Body of pancreas (tissue), 4 donors: Measurements from ENCODE around the gene ARHGAP32. TPM values are rescaled to one million over a fixed set of nuclear protein-coding genes. Genes with fewer than 3 reads are reported as not detected.

Source experiments
- ATAC-seq: fragments of 150-250 bp; one replicate; pipeline ENCODE4 v1.9.1; 2016
- DNase-seq, 4 donors: peaks; one replicate each; pipeline ENCODE4 v3.0.0-alpha.2; 2019
- H3K27ac ChIP-seq, 4 donors: fragments of 200-600 bp; sonication (generic); 1 replicate in 3 of 4; 2 replicates in 1 of 4; pipeline versions ENCODE4 v1.5.1 to v1.6.1; 2016 to 2019; ENCODE audit warnings: mild to moderate bottlenecking in 1 of 4, mixed read lengths in 1 of 4, moderate library complexity in 1 of 4
- H3K27me3 ChIP-seq, 2 donors: fragments of 200-600 bp; sonication (generic); one replicate each; pipeline ENCODE4 v1.6.0; 2016; ENCODE audit warnings: mild to moderate bottlenecking in 1 of 2
- H3K36me3 ChIP-seq, 2 donors: fragments of 200-600 bp; sonication (generic); replicated peaks in 1 of 2; 2 replicates each; pipeline ENCODE4 v1.5.1; 2016; ENCODE audit warnings: low read depth in 2 of 2; ENCODE audit not compliant: insufficient read depth in 1 of 2
- H3K4me1 ChIP-seq: fragments of 200-600 bp; sonication (generic); one replicate; pipeline ENCODE4 v1.6.0; 2016
- H3K4me3 ChIP-seq, 2 donors: fragments of 200-600 bp; sonication (generic); 1 replicate in 1 of 2; 2 replicates in 1 of 2; pipeline ENCODE4 v1.5.1; 2016 to 2019
- H3K9me3 ChIP-seq, 3 donors: fragments of 200-600 bp; sonication (generic); 1 replicate in 2 of 3; 2 replicates in 1 of 3; pipeline ENCODE4 v1.5.1; 2016
- POLR2A ChIP-seq, 3 donors: fragments of 450-650 bp; IDR thresholded peaks; one replicate each; pipeline ENCODE4 v1.6.1; 2016; ENCODE audit warnings: antibody characterized with exemption in 3 of 3, mild to moderate bottlenecking in 2 of 3
- WGBS, 2 donors: methylation state at CpG; one replicate each; pipeline ENCODE4 v1.1.5; 2017; 5-methylcytosine and 5-hydroxymethylcytosine counted together
- intact Hi-C: fragments of 100-400 bp; cut with DNase I; formaldehyde crosslinking; loops from one replicate; pipeline ENCODE4 v1.15.1; 2023
- total RNA-seq, 2 donors: library from RNA; depleted of rRNA; stranded (reverse); fragments of >200 nt; gene quantifications; one replicate each; pipeline ENCODE4 v1.1.0, GENCODE V29; 2016
- TF ChIP-seq, protein P1 (sequence below), 7 experiments: fragments of 450-650 bp in 4 of 7; fragments of 200-600 bp in 3 of 7; sonication (generic) in 3 of 7; IDR thresholded peaks; one replicate each; pipeline ENCODE4 v1.5.1; 2016 to 2019; ENCODE audit warnings: antibody characterized with exemption in 7 of 7

ARHGAP32 gene
- total RNA-seq, 2 donors from 2014 or later = 26.0 to 30.4 TPM

DNA sequence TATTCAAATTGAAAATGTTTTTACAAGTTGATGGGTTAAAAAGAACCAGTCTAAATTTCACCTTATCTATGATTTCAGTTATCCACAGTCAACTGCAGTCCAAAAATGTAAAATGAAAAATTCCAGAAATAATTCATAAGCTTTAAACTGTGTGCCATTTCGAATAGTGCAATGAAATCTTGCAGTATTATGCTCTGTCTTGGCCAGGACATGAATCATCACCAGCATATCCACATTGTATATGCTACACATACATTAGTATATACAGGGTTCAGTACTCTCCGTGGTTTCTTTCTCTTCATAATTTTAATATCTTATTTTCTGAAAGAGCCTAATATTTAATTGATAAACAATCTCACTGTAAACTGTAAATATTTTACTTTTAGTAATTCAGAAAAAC lies 45.9 kb downstream of the ARHGAP32 start:
- 79 to 98% methylated on average over 2 of the region's 2 CpGs for WGBS, 2 donors

GRCh38 chr11:129145276-129145675 lies 46.8 kb downstream of the ARHGAP32 start:
- Histone ChIP-seq H3K9me3 (no peaks in the 10 kb centered on the region), H3K36me3 (no peaks in the 10 kb centered on the region), H3K4me1 (peaks cover 9% of the 10 kb centered on the region), H3K27me3 (no peaks in the 10 kb centered on the region), H3K27ac (no peak overlapping the region), H3K4me3 (no peak overlapping the region)
- intact Hi-C loops = no loop called here
- ATAC-seq (no peak), DNase-seq (no peak)
- TF ChIP-seq, protein P1, sequence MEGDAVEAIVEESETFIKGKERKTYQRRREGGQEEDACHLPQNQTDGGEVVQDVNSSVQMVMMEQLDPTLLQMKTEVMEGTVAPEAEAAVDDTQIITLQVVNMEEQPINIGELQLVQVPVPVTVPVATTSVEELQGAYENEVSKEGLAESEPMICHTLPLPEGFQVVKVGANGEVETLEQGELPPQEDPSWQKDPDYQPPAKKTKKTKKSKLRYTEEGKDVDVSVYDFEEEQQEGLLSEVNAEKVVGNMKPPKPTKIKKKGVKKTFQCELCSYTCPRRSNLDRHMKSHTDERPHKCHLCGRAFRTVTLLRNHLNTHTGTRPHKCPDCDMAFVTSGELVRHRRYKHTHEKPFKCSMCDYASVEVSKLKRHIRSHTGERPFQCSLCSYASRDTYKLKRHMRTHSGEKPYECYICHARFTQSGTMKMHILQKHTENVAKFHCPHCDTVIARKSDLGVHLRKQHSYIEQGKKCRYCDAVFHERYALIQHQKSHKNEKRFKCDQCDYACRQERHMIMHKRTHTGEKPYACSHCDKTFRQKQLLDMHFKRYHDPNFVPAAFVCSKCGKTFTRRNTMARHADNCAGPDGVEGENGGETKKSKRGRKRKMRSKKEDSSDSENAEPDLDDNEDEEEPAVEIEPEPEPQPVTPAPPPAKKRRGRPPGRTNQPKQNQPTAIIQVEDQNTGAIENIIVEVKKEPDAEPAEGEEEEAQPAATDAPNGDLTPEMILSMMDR (IDR thresholded peaks at IDR 0.05) = no peak
- no peak for TF ChIP-seq POLR2A (IDR thresholded peaks at IDR 0.05)

More for the DNA sequence above, 45.9 kb downstream of the ARHGAP32 start:
- no peak overlapping the region for H3K27ac ChIP-seq
- no peaks in the 10 kb centered on the region for H3K36me3 ChIP-seq
- no peaks in the 10 kb centered on the region for H3K27me3 ChIP-seq
- no peaks in the 10 kb centered on the region for H3K9me3 ChIP-seq
- no peak for DNase-seq
- TF ChIP-seq, protein P1 (IDR thresholded peaks at IDR 0.05) = no peak
- TF ChIP-seq POLR2A (IDR thresholded peaks at IDR 0.05) = no peak
- no peak overlapping the region for H3K4me3 ChIP-seq
- intact Hi-C loops = no loop called here
- peaks cover 9% of the 10 kb centered on the region for H3K4me1 ChIP-seq
- no peak for ATAC-seq

GRCh38 chr11:129144256-129144655 lies 47.9 kb downstream of the ARHGAP32 start:
- H3K36me3 ChIP-seq = no peaks in the 10 kb centered on the region
- no peaks in the 10 kb centered on the region for H3K27me3 ChIP-seq
- ATAC-seq (no peak), DNase-seq (no peak)
- no peaks in the 10 kb centered on the region for H3K9me3 ChIP-seq
- no peak for TF ChIP-seq POLR2A (IDR thresholded peaks at IDR 0.05)
- TF ChIP-seq, protein P1 (IDR thresholded peaks at IDR 0.05) = no peak
- H3K4me3 ChIP-seq = no peak overlapping the region
- 88 to 97% methylated on average over 2 of the region's 2 CpGs for WGBS, 2 donors
- intact Hi-C loops = no loop called here
- peaks cover 9% of the 10 kb centered on the region for H3K4me1 ChIP-seq
- H3K27ac ChIP-seq = no peak overlapping the region

GRCh38 chr11:129143335-129143734 lies 48.8 kb downstream of the ARHGAP32 start:
- Histone ChIP-seq H3K27ac (no peak overlapping the region), H3K4me3 (no peak overlapping the region), H3K27me3 (no peaks in the 10 kb centered on the region), H3K36me3 (no peaks in the 10 kb centered on the region), H3K9me3 (no peaks in the 10 kb centered on the region), H3K4me1 (peaks cover 9% of the 10 kb centered on the region)
- peak; percentile 41 to 66 (median 61) for DNase-seq
- WGBS, 2 donors = 79 to 88% methylated on average over 8 of the region's 8 CpGs
- TF ChIP-seq, protein P1 (IDR thresholded peaks at IDR 0.05) = no peak
- no peak for TF ChIP-seq POLR2A (IDR thresholded peaks at IDR 0.05)
- intact Hi-C loops = no loop called here
- peak; percentile 81 for ATAC-seq

- no peak overlapping the region for H3K4me3 ChIP-seq
- no peak for TF ChIP-seq POLR2A (IDR thresholded peaks at IDR 0.05)
- TF ChIP-seq, protein P1 (IDR thresholded peaks at IDR 0.05) = no peak
- ATAC-seq (no peak), DNase-seq (peak in 1 of 4 donors; percentile 19)
- WGBS, 2 donors = 45 to 52% methylated on average over 8 of the region's 8 CpGs
- no peak overlapping the region for H3K27ac ChIP-seq
- no peaks in the 10 kb centered on the region for H3K36me3 ChIP-seq
- H3K4me1 ChIP-seq = peaks cover 9% of the 10 kb centered on the region
- H3K27me3 ChIP-seq = no peaks in the 10 kb centered on the region
- no peaks in the 10 kb centered on the region for H3K9me3 ChIP-seq
- intact Hi-C loops = no loop called here
Observed at GRCh38 chr11:129141748-129142523, 50.2 kb downstream of the ARHGAP32 start.
